Thoracic aorta (tissue), 2 donors: Measurements from ENCODE around the gene ARSI. TPM values are rescaled to one million over a fixed set of nuclear protein-coding genes. Genes with fewer than 3 reads are reported as not detected.

ENCODE experiments used
- ATAC-seq: fragments of 150-250 bp; one replicate; pipeline ENCODE4 v1.8.0; 2017; ENCODE audit warnings: low read depth; ENCODE audit not compliant: insufficient number of reproducible peaks, low FRiP score
- DNase-seq: peaks from one replicate; pipeline ENCODE4 v3.0.0-alpha.2; 2020; ENCODE audit warnings: low spot score
- H3K27ac ChIP-seq, 2 donors: fragments of 200-600 bp; sonication (generic); 1 replicate in 1 of 2; 2 replicates in 1 of 2; pipeline ENCODE4 v1.5.1; 2016; ENCODE audit warnings: mild to moderate bottlenecking in 2 of 2, moderate library complexity in 2 of 2
- H3K27me3 ChIP-seq: fragments of 200-600 bp; sonication (generic); replicated peaks from 2 replicates; pipeline ENCODE4 v1.6.0; 2016; ENCODE audit warnings: mild to moderate bottlenecking; ENCODE audit not compliant: insufficient read depth
- H3K36me3 ChIP-seq: fragments of 200-600 bp; sonication (generic); one replicate; pipeline ENCODE4 v1.5.1; 2016
- H3K4me1 ChIP-seq, 2 donors: fragments of 200-600 bp; sonication (generic); 1 replicate in 1 of 2; 2 replicates in 1 of 2; pipeline versions ENCODE4 v1.5.1 to v1.6.0; 2016; ENCODE audit warnings: low read depth in 2 of 2, mild to moderate bottlenecking in 1 of 2; ENCODE audit not compliant: control insufficient read depth in 1 of 2
- H3K4me3 ChIP-seq: fragments of 200-600 bp; sonication (generic); 2 replicates; pipeline ENCODE4 v1.5.1; 2016; ENCODE audit warnings: mild to moderate bottlenecking
- H3K9me3 ChIP-seq: fragments of 200-600 bp; sonication (generic); 2 replicates; pipeline ENCODE4 v1.5.1; 2016
- CTCF ChIP-seq: fragments of 200-600 bp; sonication (generic); IDR thresholded peaks from one replicate; pipeline ENCODE4 v1.5.1; 2019; ENCODE audit warnings: antibody characterized with exemption
- total RNA-seq, 2 donors: library from RNA; depleted of rRNA; stranded (reverse); fragments of >200 nt; gene quantifications; one replicate each; pipeline versions ENCODE4 v1.1.0 to v1.2.3, GENCODE V29; 2016

Gene ARSI
- total RNA-seq, 2 donors from 2014 or later = 0.41 to 4.3 TPM

GRCh38 chr5:150335778-150336177 is 33.1 kb upstream of the ARSI start:
- Histone ChIP-seq H3K9me3 (no peaks in the 10 kb centered on the region), H3K27me3 (no peaks in the 10 kb centered on the region), H3K4me1 (no peaks in the 10 kb centered on the region), H3K27ac (no peak overlapping the region), H3K4me3 (no peak overlapping the region), H3K36me3 (no peaks in the 10 kb centered on the region)
- ATAC-seq = no peak
- no peak for TF ChIP-seq CTCF
- no peak for DNase-seq

GRCh38 chr5:150333400-150333799 is 30.7 kb upstream of the ARSI start:
- ATAC-seq = no peak
- H3K36me3 ChIP-seq = no peaks in the 10 kb centered on the region
- DNase-seq = no peak
- H3K27me3 ChIP-seq = no peaks in the 10 kb centered on the region
- no peak overlapping the region for H3K4me3 ChIP-seq
- H3K27ac ChIP-seq = no peak overlapping the region
- no peaks in the 10 kb centered on the region for H3K9me3 ChIP-seq
- peaks cover 0 to 10% of the 10 kb centered on the region in 2 donors for H3K4me1 ChIP-seq
- no peak for TF ChIP-seq CTCF

- Histone ChIP-seq H3K9me3 (no peaks in the 10 kb centered on the region), H3K4me1 (peaks cover 0 to 10% of the 10 kb centered on the region in 2 donors), H3K4me3 (no peak overlapping the region), H3K27me3 (no peaks in the 10 kb centered on the region), H3K27ac (no peak overlapping the region), H3K36me3 (no peaks in the 10 kb centered on the region)
- no peak for TF ChIP-seq CTCF
- ATAC-seq = no peak
- DNase-seq = no peak
Measured at GRCh38 chr5:150329881-150330876, 27.5 kb upstream of the ARSI start.

GRCh38 chr5:150329038-150329437 is 26.3 kb upstream of the ARSI start:
- ATAC-seq (no peak), DNase-seq (no peak)
- H3K9me3 ChIP-seq = no peaks in the 10 kb centered on the region
- H3K27me3 ChIP-seq = no peaks in the 10 kb centered on the region
- TF ChIP-seq CTCF = no peak
- peaks cover 0 to 10% of the 10 kb centered on the region in 2 donors for H3K4me1 ChIP-seq
- H3K36me3 ChIP-seq = no peaks in the 10 kb centered on the region
- no peak overlapping the region for H3K27ac ChIP-seq
- no peak overlapping the region for H3K4me3 ChIP-seq

GRCh38 chr5:150328515-150328914 is 25.8 kb upstream of the ARSI start:
- H3K4me3 ChIP-seq = no peak overlapping the region
- H3K9me3 ChIP-seq = no peaks in the 10 kb centered on the region
- peaks cover 0 to 10% of the 10 kb centered on the region in 2 donors for H3K4me1 ChIP-seq
- ATAC-seq (no peak), DNase-seq (no peak)
- no peak for TF ChIP-seq CTCF
- no peaks in the 10 kb centered on the region for H3K27me3 ChIP-seq
- no peak overlapping the region for H3K27ac ChIP-seq
- no peaks in the 10 kb centered on the region for H3K36me3 ChIP-seq
